GM12878 (cell line): Measurements from ENCODE around the gene RIF1. TPM values are rescaled to one million over a fixed set of nuclear protein-coding genes. Genes with fewer than 3 reads are reported as not detected.

Experiments
- CEBPB ChIP-seq, 2 experiments: fragments of 150-350 bp in 1 of 2; IDR thresholded peaks; 2 replicates each; pipeline ENCODE4 v1.6.1; 2012 to 2014; ENCODE audit warnings: low read depth in 2 of 2, low read length in 2 of 2, borderline replicate concordance in 1 of 2, inconsistent platforms in 1 of 2
- CHD1 ChIP-seq: IDR thresholded peaks from 2 replicates; pipeline ENCODE4 v1.6.1; 2012; ENCODE audit warnings: low read depth, low read length, improper control_type of control experiment
- CREB1 ChIP-seq: IDR thresholded peaks from 2 replicates; pipeline ENCODE4 v1.6.1; 2012; ENCODE audit warnings: low read depth, mild to moderate bottlenecking, inconsistent platforms
- EP300 ChIP-seq, 2 experiments: fragments of 150-350 bp in 1 of 2; IDR thresholded peaks; 2 replicates each; pipeline ENCODE4 v1.6.1; 2011 to 2012; ENCODE audit warnings: low read depth in 2 of 2, low read length in 2 of 2, borderline replicate concordance in 1 of 2, improper control_type of control experiment in 1 of 2, inconsistent platforms in 1 of 2; ENCODE audit not compliant: control insufficient read depth in 1 of 2
- JUNB ChIP-seq: IDR thresholded peaks from 2 replicates; pipeline ENCODE4 v1.6.1; 2016; ENCODE audit warnings: antibody characterized with exemption, mild to moderate bottlenecking
- NKRF ChIP-seq: fragments of 450-650 bp; conservative IDR thresholded peaks from 2 replicates; pipeline ENCODE4 v1.6.1; 2017; ENCODE audit warnings: mild to moderate bottlenecking, moderate library complexity
- TAF1 ChIP-seq: IDR thresholded peaks from 2 replicates; pipeline ENCODE4 v1.6.1; 2011; ENCODE audit warnings: mild to moderate bottlenecking, low read depth, low read length, borderline replicate concordance
- TCF7 ChIP-seq: IDR thresholded peaks from 2 replicates; pipeline ENCODE4 v1.6.1; 2014; ENCODE audit warnings: antibody characterized with exemption, borderline replicate concordance
- ZBTB33 ChIP-seq: fragments of 450-650 bp; IDR thresholded peaks from 2 replicates; pipeline ENCODE4 v1.6.1; 2017; ENCODE audit warnings: mild to moderate bottlenecking
- ZNF217 ChIP-seq: fragments of 450-650 bp; IDR thresholded peaks from 2 replicates; pipeline ENCODE4 v1.6.1; 2017; ENCODE audit warnings: antibody characterized with exemption, mild to moderate bottlenecking
- polyA plus RNA-seq, 11 experiments: library from polyadenylated mRNA; depleted of rRNA in 4 of 11; unstranded in 6 of 11; stranded (reverse) in 5 of 11; fragments of >200 nt; fragmentation: Nextera tagmentation in 4 of 11; fragmentation: Illumina TruSeq in 1 of 11; extraction: Ambion mirVana in 4 of 11; extraction: Trizol in 1 of 11; gene quantifications; 1 replicate in 1 of 11; 2 replicates in 10 of 11; pipeline versions ENCODE4 v1.2.1 to v1.2.3, GENCODE V29; 2011 to 2016; ENCODE audit warnings: inconsistent platforms in 2 of 11, missing spikeins in 2 of 11, low read depth in 1 of 11
- total RNA-seq, 4 experiments: library from RNA; depleted of rRNA in 3 of 4; stranded (reverse); fragments of >200 nt in 3 of 4; fragmentation: Illumina TruSeq in 1 of 4; extraction: Trizol in 1 of 4; gene quantifications; 2 replicates each; pipeline versions ENCODE4 v1.2.1 to v1.2.3, GENCODE V29; 2013 to 2021

Gene RIF1
- total and polyA plus RNA-seq, 10 of the 15 experiments (the other 5 are each of a cell fraction or from before 2014, with no cell fraction given), result 6.3 to 63.2 (median 34.4) TPM

GRCh38 chr2:151374436-151374835, 35.3 kb upstream of the RIF1 start (continued):
- TF ChIP-seq TCF7 (0 out of 2 replicates have a peak, but pooled peaks have one; percentile 18), NKRF (no peak), ZNF217 (no peak), CEBPB (IDR thresholded peaks at IDR 0.05; ENCODE audit: borderline replicate concordance in 1 of 2, low read depth in 2 of 2, low read length in 2 of 2) (no peak), EP300 (IDR thresholded peaks at IDR 0.05; ENCODE audit: borderline replicate concordance in 1 of 2, control insufficient read depth in 1 of 2, low read depth in 2 of 2, low read length in 2 of 2) (peak; percentile 15 to 43; a peak in 1 of 4 replicates), CHD1 (no peak), ZBTB33 (no peak), CREB1 (peak; percentile 47; the same call in 1 of the 2 replicates), JUNB (peak; percentile 89), TAF1 (no peak)
